Gastrocnemius medialis (tissue), 4 donors: Measurements from ENCODE around the gene ZNF354C.

Source experiments
- POLR2A ChIP-seq, 2 donors: fragments of 450-650 bp; IDR thresholded peaks; one replicate each; pipeline ENCODE4 v1.6.1; 2017; ENCODE audit warnings: antibody characterized with exemption in 2 of 2, mild to moderate bottlenecking in 2 of 2, moderate library complexity in 2 of 2
- TF ChIP-seq, protein P1 (sequence below), 5 experiments: fragments of 450-650 bp in 3 of 5; fragments of 200-600 bp in 2 of 5; sonication (generic) in 2 of 5; IDR thresholded peaks in 4 of 5; conservative IDR thresholded peaks in 1 of 5; 1 replicate in 4 of 5; 2 replicates in 1 of 5; pipeline ENCODE4 v1.5.1; 2016 to 2019; ENCODE audit warnings: antibody characterized with exemption in 5 of 5, mild to moderate bottlenecking in 3 of 5, moderate library complexity in 3 of 5

DNA sequence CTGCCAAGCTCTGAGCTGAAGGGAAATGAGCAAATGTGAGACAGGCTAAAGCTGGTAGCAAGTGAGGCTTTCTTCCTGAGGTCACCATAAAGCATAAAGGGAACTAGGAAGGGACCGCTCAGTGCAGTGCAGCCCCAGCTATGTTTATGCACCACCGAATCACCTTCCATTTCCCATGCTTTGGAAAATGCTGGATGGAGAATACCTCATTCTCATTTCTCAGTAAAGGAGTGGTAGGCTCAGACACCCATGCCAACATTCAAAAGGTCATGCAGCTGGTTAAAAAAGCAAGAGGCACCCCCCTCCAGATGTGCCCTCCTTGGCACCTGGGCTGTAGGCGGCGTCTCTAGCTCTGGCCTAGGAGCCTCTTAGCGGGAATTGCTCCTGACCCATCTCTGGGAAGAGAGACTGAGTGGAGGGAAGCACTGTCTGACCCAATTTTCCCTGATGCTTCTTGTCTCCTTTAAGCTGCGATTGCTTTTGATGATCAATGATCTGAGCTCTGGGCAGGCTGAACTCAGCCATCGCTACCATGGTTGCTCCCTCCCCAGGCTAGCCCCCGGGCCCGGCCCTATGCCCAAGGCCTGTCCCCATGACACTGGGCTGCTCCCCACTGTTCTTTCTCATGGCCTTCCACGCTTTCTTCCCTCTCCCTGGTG lies 58.7 kb downstream of the ZNF354C start:
- TF ChIP-seq, protein P1, sequence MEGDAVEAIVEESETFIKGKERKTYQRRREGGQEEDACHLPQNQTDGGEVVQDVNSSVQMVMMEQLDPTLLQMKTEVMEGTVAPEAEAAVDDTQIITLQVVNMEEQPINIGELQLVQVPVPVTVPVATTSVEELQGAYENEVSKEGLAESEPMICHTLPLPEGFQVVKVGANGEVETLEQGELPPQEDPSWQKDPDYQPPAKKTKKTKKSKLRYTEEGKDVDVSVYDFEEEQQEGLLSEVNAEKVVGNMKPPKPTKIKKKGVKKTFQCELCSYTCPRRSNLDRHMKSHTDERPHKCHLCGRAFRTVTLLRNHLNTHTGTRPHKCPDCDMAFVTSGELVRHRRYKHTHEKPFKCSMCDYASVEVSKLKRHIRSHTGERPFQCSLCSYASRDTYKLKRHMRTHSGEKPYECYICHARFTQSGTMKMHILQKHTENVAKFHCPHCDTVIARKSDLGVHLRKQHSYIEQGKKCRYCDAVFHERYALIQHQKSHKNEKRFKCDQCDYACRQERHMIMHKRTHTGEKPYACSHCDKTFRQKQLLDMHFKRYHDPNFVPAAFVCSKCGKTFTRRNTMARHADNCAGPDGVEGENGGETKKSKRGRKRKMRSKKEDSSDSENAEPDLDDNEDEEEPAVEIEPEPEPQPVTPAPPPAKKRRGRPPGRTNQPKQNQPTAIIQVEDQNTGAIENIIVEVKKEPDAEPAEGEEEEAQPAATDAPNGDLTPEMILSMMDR (IDR thresholded peaks at IDR 0.05 in 4 of 5, conservative IDR thresholded peaks at IDR 0.05 in 1 of 5): no peak
- no peak for TF ChIP-seq POLR2A (IDR thresholded peaks at IDR 0.05)
